Mammary epithelial cell (primary cell): ENCODE measurements around the gene STAB1.
A peak's percentile ranks its signal among the peaks of the same experiment; 100 is the strongest.

ENCODE experiments used
- EZH2 ChIP-seq: IDR thresholded peaks from 2 replicates; pipeline ENCODE4 v1.6.1; 2012; ENCODE audit warnings: low read length, inconsistent platforms, borderline replicate concordance
- TF ChIP-seq, protein P1 (sequence below), 2 donors: IDR thresholded peaks in 1 of 2; conservative IDR thresholded peaks in 1 of 2; 2 replicates each; pipeline ENCODE4 v1.5.1; 2011 to 2012; ENCODE audit warnings: inconsistent platforms in 2 of 2, low read length in 2 of 2, mild to moderate bottlenecking in 2 of 2, control low read depth in 1 of 2, low read depth in 1 of 2; ENCODE audit not compliant: insufficient read depth in 1 of 2; ENCODE audit errors: extremely low read depth in 1 of 2

DNA sequence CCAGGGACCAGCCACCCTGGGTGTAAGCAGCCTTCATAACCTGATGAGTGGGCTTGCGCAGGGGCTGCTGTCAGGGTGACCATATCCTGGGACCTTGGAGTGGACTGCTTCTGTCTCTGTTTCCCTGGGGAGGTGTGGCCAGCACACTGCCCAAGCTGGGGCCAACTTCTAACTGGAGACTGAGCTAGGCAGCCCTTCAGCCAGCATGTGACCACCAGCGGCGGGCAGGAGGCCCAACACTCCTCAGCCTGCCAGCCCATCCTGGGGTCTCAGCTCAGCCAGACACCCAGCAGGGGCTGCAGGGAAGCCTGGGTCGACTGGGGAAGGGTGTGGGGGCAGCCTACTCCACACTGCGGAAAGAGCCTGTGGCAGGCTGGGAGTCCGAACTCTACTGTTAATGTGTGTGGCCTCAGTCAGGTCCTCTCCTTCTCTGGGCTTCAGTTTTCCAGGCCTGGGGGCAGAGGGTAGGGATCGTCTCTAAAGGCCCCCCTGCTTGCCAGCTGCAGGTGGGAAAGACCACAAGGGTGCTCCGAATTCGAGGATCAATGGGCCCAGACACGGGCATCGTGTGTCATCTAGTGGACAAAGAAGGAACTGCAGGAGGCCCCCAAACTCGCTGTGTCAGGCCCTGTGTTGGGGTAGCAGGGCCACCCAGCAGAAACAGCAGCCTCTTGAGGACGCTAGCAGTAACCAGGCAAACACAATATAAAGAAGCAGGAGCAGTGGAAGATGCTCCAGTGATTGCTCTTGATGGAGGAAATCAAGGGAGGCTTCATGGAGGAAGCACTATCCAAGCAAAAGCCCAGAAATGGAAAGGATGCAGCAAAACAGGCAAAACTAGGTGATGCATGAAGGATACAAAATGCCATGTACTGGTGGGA lies 48.3 kb upstream of the STAB1 start:
- TF ChIP-seq, protein P1, sequence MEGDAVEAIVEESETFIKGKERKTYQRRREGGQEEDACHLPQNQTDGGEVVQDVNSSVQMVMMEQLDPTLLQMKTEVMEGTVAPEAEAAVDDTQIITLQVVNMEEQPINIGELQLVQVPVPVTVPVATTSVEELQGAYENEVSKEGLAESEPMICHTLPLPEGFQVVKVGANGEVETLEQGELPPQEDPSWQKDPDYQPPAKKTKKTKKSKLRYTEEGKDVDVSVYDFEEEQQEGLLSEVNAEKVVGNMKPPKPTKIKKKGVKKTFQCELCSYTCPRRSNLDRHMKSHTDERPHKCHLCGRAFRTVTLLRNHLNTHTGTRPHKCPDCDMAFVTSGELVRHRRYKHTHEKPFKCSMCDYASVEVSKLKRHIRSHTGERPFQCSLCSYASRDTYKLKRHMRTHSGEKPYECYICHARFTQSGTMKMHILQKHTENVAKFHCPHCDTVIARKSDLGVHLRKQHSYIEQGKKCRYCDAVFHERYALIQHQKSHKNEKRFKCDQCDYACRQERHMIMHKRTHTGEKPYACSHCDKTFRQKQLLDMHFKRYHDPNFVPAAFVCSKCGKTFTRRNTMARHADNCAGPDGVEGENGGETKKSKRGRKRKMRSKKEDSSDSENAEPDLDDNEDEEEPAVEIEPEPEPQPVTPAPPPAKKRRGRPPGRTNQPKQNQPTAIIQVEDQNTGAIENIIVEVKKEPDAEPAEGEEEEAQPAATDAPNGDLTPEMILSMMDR (conservative IDR thresholded peaks at IDR 0.05 in 1 of 2, IDR thresholded peaks at IDR 0.05 in 1 of 2; ENCODE audit: extremely low read depth in 1 of 2, insufficient read depth in 1 of 2, low read depth in 1 of 2, low read length in 2 of 2), result peak; percentile 100
- no peak for TF ChIP-seq EZH2
